OCI-LY1 (cell line): ENCODE data around the gene PRKCB.

ENCODE experiments used
- H2AFZ ChIP-seq: fragments of 200-600 bp; sonication (generic), shearing (Covaris generic); 2 replicates; pipeline ENCODE4 v1.6.0; 2014; ENCODE audit warnings: antibody characterized with exemption, mild to moderate bottlenecking, low read length
- H3F3A ChIP-seq: fragments of 200-600 bp; sonication (generic), shearing (Covaris generic); 2 replicates; pipeline ENCODE4 v1.6.0; 2014; ENCODE audit warnings: mild to moderate bottlenecking, antibody characterized with exemption, low read length, moderate library complexity; ENCODE audit not compliant: insufficient read depth
- H3K27ac ChIP-seq: fragments of 200-600 bp; sonication (generic); 2 replicates; pipeline ENCODE4 v1.5.1; 2014; ENCODE audit warnings: low read length, mixed run types, mild to moderate bottlenecking, low read depth; ENCODE audit not compliant: poor library complexity, severe bottlenecking
- H3K27me3 ChIP-seq: fragments of 200-600 bp; sonication (generic); 2 replicates; pipeline ENCODE4 v1.6.0; 2014; ENCODE audit warnings: antibody characterized with exemption, mild to moderate bottlenecking, low read length, moderate library complexity; ENCODE audit not compliant: insufficient read depth
- H3K36me3 ChIP-seq: fragments of 200-600 bp; sonication (generic); 2 replicates; pipeline ENCODE4 v1.6.1; 2014; ENCODE audit warnings: mild to moderate bottlenecking, antibody characterized with exemption, low read length, moderate library complexity, mixed read lengths; ENCODE audit not compliant: insufficient read depth
- H3K4me1 ChIP-seq: fragments of 200-600 bp; sonication (generic); 2 replicates; pipeline ENCODE4 v1.5.1; 2014; ENCODE audit warnings: mild to moderate bottlenecking, low read length, moderate library complexity; ENCODE audit not compliant: insufficient read depth, severe bottlenecking
- H3K4me2 ChIP-seq: fragments of 200-600 bp; sonication (generic), shearing (Covaris generic); 2 replicates; pipeline ENCODE4 v1.6.1; 2014; ENCODE audit warnings: low read length
- H3K4me3 ChIP-seq: fragments of 200-600 bp; sonication (generic); 2 replicates; pipeline ENCODE4 v1.5.1; 2014; ENCODE audit warnings: low read length, low read depth, mild to moderate bottlenecking, mixed read lengths; ENCODE audit not compliant: poor library complexity, severe bottlenecking
- H3K79me2 ChIP-seq: fragments of 200-600 bp; shearing (Covaris generic); 2 replicates; pipeline ENCODE4 v1.6.1; 2016; ENCODE audit warnings: mixed run types, low read length, mixed read lengths; ENCODE audit not compliant: insufficient read depth
- H3K9ac ChIP-seq: fragments of 200-600 bp; sonication (generic), shearing (Covaris generic); 2 replicates; pipeline ENCODE4 v1.6.1; 2014; ENCODE audit warnings: mild to moderate bottlenecking, low read length, mixed read lengths
- H3K9me2 ChIP-seq: fragments of 200-600 bp; sonication (generic), shearing (Covaris generic); 2 replicates; pipeline ENCODE4 v1.6.1; 2014; ENCODE audit warnings: low read depth, mild to moderate bottlenecking, low read length, mixed read lengths
- H3K9me3 ChIP-seq: fragments of 200-600 bp; shearing (Covaris generic); 2 replicates; pipeline ENCODE4 v1.6.1; 2014; ENCODE audit warnings: low read length, mixed read lengths
- H4K20me1 ChIP-seq: fragments of 200-600 bp; sonication (generic), shearing (Covaris generic); 2 replicates; pipeline ENCODE4 v1.6.0; 2016; ENCODE audit warnings: mild to moderate bottlenecking, low read length; ENCODE audit not compliant: insufficient read depth
- EZH2 ChIP-seq: fragments of 200-600 bp; sonication (generic), shearing (Covaris generic); IDR thresholded peaks from 2 replicates; pipeline ENCODE4 v1.8.0; 2017; ENCODE audit warnings: borderline replicate concordance, mixed run types, mild to moderate bottlenecking, antibody characterized with exemption, low read length, moderate library complexity, mixed read lengths
- TF ChIP-seq, protein P1 (sequence below): fragments of 200-600 bp; sonication (generic), shearing (Covaris generic); IDR thresholded peaks from 2 replicates; pipeline ENCODE4 v1.5.1; 2017; ENCODE audit warnings: mild to moderate bottlenecking, antibody characterized with exemption, low read length, moderate library complexity, mixed read lengths

PRKCB gene

GRCh38 chr16:23981429-23982399 lies 145.9 kb downstream of the PRKCB start:
- Histone ChIP-seq H4K20me1 (no peaks in the 10 kb centered on the region), H3K4me1 (no peaks in the 10 kb centered on the region), H3K27ac (no peak overlapping the region), H3K79me2 (no peaks in the 10 kb centered on the region), H3K9me2 (no peaks in the 10 kb centered on the region), H3K27me3 (no peaks in the 10 kb centered on the region), H3K9me3 (no peaks in the 10 kb centered on the region), H3K4me3 (no peak overlapping the region), H2AFZ (no peak overlapping the region), H3K4me2 (no peak overlapping the region), H3K36me3 (no peaks in the 10 kb centered on the region), H3K9ac (no peak overlapping the region), H3F3A (no peaks in the 10 kb centered on the region)
- TF ChIP-seq EZH2: no peak
- TF ChIP-seq, protein P1, sequence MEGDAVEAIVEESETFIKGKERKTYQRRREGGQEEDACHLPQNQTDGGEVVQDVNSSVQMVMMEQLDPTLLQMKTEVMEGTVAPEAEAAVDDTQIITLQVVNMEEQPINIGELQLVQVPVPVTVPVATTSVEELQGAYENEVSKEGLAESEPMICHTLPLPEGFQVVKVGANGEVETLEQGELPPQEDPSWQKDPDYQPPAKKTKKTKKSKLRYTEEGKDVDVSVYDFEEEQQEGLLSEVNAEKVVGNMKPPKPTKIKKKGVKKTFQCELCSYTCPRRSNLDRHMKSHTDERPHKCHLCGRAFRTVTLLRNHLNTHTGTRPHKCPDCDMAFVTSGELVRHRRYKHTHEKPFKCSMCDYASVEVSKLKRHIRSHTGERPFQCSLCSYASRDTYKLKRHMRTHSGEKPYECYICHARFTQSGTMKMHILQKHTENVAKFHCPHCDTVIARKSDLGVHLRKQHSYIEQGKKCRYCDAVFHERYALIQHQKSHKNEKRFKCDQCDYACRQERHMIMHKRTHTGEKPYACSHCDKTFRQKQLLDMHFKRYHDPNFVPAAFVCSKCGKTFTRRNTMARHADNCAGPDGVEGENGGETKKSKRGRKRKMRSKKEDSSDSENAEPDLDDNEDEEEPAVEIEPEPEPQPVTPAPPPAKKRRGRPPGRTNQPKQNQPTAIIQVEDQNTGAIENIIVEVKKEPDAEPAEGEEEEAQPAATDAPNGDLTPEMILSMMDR: no peak

- no peaks in the 10 kb centered on the region for H3F3A ChIP-seq
- H3K4me2 ChIP-seq: no peak overlapping the region
- no peaks in the 10 kb centered on the region for H3K36me3 ChIP-seq
- no peaks in the 10 kb centered on the region for H4K20me1 ChIP-seq
- no peaks in the 10 kb centered on the region for H3K4me1 ChIP-seq
- H3K79me2 ChIP-seq: no peaks in the 10 kb centered on the region
- no peaks in the 10 kb centered on the region for H3K9me2 ChIP-seq
- H3K27ac ChIP-seq: no peak overlapping the region
- no peak overlapping the region for H2AFZ ChIP-seq
- no peaks in the 10 kb centered on the region for H3K9me3 ChIP-seq
- H3K27me3 ChIP-seq: no peaks in the 10 kb centered on the region
- no peak overlapping the region for H3K9ac ChIP-seq
- H3K4me3 ChIP-seq: no peak overlapping the region
- no peak for TF ChIP-seq EZH2
- TF ChIP-seq, protein P1: no peak
Measured at GRCh38 chr16:23986455-23986854, 150.7 kb downstream of the PRKCB start.

GRCh38 chr16:23987443-23987842 lies 151.7 kb downstream of the PRKCB start:
- no peak overlapping the region for H2AFZ ChIP-seq
- no peak overlapping the region for H3K9ac ChIP-seq
- H3F3A ChIP-seq: no peaks in the 10 kb centered on the region
- no peaks in the 10 kb centered on the region for H4K20me1 ChIP-seq
- no peak overlapping the region for H3K27ac ChIP-seq
- H3K9me2 ChIP-seq: no peaks in the 10 kb centered on the region
- TF ChIP-seq EZH2: no peak
- TF ChIP-seq, protein P1: no peak
- H3K4me2 ChIP-seq: no peak overlapping the region
- H3K79me2 ChIP-seq: no peaks in the 10 kb centered on the region
- no peaks in the 10 kb centered on the region for H3K9me3 ChIP-seq
- H3K4me3 ChIP-seq: no peak overlapping the region
- no peaks in the 10 kb centered on the region for H3K4me1 ChIP-seq
- no peaks in the 10 kb centered on the region for H3K27me3 ChIP-seq
- no peaks in the 10 kb centered on the region for H3K36me3 ChIP-seq
